Liver (tissue), 3 donors: Measurements from ENCODE around the gene NCOR1.

Experiments
- CTCF ChIP-seq: fragments of 150-350 bp; IDR thresholded peaks from 2 replicates; pipeline ENCODE4 v1.5.1; 2017; ENCODE audit warnings: improper control_type of control experiment, low read depth, low read length; ENCODE audit not compliant: missing input control
- EGR1 ChIP-seq, 2 donors: IDR thresholded peaks; 2 replicates each; pipeline ENCODE4 v1.6.1; 2016 to 2018; ENCODE audit warnings: antibody characterized with exemption in 2 of 2, low read depth in 2 of 2
- FOXA1 ChIP-seq: IDR thresholded peaks from 2 replicates; pipeline ENCODE4 v1.6.1; 2016; ENCODE audit warnings: antibody characterized with exemption
- MAX ChIP-seq: IDR thresholded peaks from 2 replicates; pipeline ENCODE4 v1.6.1; 2016; ENCODE audit warnings: antibody characterized with exemption
- RAD21 ChIP-seq, 2 donors: IDR thresholded peaks; 2 replicates each; pipeline ENCODE4 v1.6.1; 2016; ENCODE audit warnings: antibody characterized with exemption in 2 of 2, mild to moderate bottlenecking in 2 of 2
- REST ChIP-seq: IDR thresholded peaks from 2 replicates; pipeline ENCODE4 v1.6.1; 2016; ENCODE audit warnings: antibody characterized with exemption, mild to moderate bottlenecking
- SP1 ChIP-seq: IDR thresholded peaks from 2 replicates; pipeline ENCODE4 v1.6.1; 2018; ENCODE audit warnings: antibody characterized with exemption, mild to moderate bottlenecking
- TAF1 ChIP-seq: conservative IDR thresholded peaks from 2 replicates; pipeline ENCODE4 v1.6.1; 2016; ENCODE audit warnings: antibody characterized with exemption, mild to moderate bottlenecking
- YY1 ChIP-seq: IDR thresholded peaks from 2 replicates; pipeline ENCODE4 v1.6.1; 2016; ENCODE audit warnings: antibody characterized with exemption, mild to moderate bottlenecking
- donor health status: healthy.
- donor health status: healthy.

- TF ChIP-seq FOXA1 = no peak
- TF ChIP-seq CTCF = no peak
- no peak for TF ChIP-seq RAD21 (IDR thresholded peaks at IDR 0.05)
- no peak for TF ChIP-seq EGR1 (IDR thresholded peaks at IDR 0.05; ENCODE audit: low read depth in 2 of 2)
- no peak for TF ChIP-seq TAF1
- no peak for TF ChIP-seq YY1
- no peak for TF ChIP-seq MAX
- TF ChIP-seq REST = no peak
- TF ChIP-seq SP1 = no peak
Measured at GRCh38 chr17:16135461-16135860, 79.9 kb downstream of the NCOR1 start.
